H1 (cell line): ENCODE measurements around the gene KLHL7.

Experiments
- CREB1 ChIP-seq: IDR thresholded peaks from 2 replicates; pipeline ENCODE4 v1.6.1; 2012; ENCODE audit warnings: inconsistent platforms
- EP300 ChIP-seq, 2 experiments: IDR thresholded peaks; 1 replicate in 1 of 2; 2 replicates in 1 of 2; pipeline ENCODE4 v1.6.1; 2011 to 2012; ENCODE audit warnings: low read depth in 2 of 2, low read length in 2 of 2, mild to moderate bottlenecking in 2 of 2, borderline replicate concordance in 1 of 2, inconsistent platforms in 1 of 2, moderate library complexity in 1 of 2
- EZH2 ChIP-seq: fragments of 200-600 bp; sonication (generic); IDR thresholded peaks from 2 replicates; pipeline ENCODE4 v1.7.1; 2012; ENCODE audit warnings: low read depth, mild to moderate bottlenecking, moderate library complexity, low read length, inconsistent platforms; ENCODE audit not compliant: severe bottlenecking
- GABPA ChIP-seq: IDR thresholded peaks from 2 replicates; pipeline ENCODE4 v1.6.1; 2011; ENCODE audit warnings: mild to moderate bottlenecking, low read length, moderate library complexity, borderline replicate concordance; ENCODE audit not compliant: insufficient read depth
- HDAC6 ChIP-seq: IDR thresholded peaks from one replicate; pipeline ENCODE4 v1.7.1; 2012; ENCODE audit warnings: low read depth, mild to moderate bottlenecking, inconsistent platforms, low read length, moderate library complexity
- TBP ChIP-seq: IDR thresholded peaks from 2 replicates; pipeline ENCODE4 v1.6.1; 2011; ENCODE audit warnings: low read depth, low read length, improper control_type of control experiment
- USF2 ChIP-seq: IDR thresholded peaks from 2 replicates; pipeline ENCODE4 v1.6.1; 2011; ENCODE audit warnings: low read length, improper control_type of control experiment

GRCh38 chr7:23107781-23108180 lies 2.2 kb downstream of the KLHL7 start:
- no peak for TF ChIP-seq EZH2
- no peak for TF ChIP-seq TBP
- no peak for TF ChIP-seq CREB1
- TF ChIP-seq HDAC6 = no peak
- TF ChIP-seq GABPA = no peak
- TF ChIP-seq EP300 (IDR thresholded peaks at IDR 0.05; ENCODE audit: borderline replicate concordance in 1 of 2, low read depth in 2 of 2, low read length in 2 of 2) = no peak
- no peak for TF ChIP-seq USF2
